ENCODE results near the gene NPTX2. TPM values are rescaled to one million over a fixed set of nuclear protein-coding genes. Genes with fewer than 3 reads are reported as not detected.

NPTX2 gene
- total RNA-seq, 1 donor from 2014 or later: 5.1 TPM

DNA sequence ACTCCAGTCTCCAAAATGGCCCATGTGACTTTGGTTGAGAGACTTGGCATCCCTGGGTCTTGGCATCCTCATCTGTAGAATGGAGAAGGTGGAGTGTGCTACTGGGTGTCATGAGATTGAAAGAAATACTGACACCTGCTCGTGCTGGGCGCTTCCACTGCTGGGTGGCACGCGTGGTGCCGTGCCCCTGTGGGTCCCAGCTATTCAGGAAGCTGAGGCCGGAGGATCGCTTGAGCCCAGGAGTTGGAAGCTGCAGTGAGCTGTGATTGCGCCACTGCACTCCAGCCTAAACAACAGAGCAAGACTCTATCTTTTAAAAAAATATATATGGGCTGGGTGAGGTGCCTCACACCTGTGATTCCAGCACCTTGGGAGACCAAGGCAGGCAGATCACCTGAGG, 53.1 kb downstream of the NPTX2 start:
- no peak overlapping the region for H3K4me3 Mint-ChIP-seq (ENCODE audit: unreplicated experiment)
- H3K27me3 Mint-ChIP-seq (ENCODE audit: unreplicated experiment): no peaks in the 10 kb centered on the region
- TF ChIP-seq, protein P1, sequence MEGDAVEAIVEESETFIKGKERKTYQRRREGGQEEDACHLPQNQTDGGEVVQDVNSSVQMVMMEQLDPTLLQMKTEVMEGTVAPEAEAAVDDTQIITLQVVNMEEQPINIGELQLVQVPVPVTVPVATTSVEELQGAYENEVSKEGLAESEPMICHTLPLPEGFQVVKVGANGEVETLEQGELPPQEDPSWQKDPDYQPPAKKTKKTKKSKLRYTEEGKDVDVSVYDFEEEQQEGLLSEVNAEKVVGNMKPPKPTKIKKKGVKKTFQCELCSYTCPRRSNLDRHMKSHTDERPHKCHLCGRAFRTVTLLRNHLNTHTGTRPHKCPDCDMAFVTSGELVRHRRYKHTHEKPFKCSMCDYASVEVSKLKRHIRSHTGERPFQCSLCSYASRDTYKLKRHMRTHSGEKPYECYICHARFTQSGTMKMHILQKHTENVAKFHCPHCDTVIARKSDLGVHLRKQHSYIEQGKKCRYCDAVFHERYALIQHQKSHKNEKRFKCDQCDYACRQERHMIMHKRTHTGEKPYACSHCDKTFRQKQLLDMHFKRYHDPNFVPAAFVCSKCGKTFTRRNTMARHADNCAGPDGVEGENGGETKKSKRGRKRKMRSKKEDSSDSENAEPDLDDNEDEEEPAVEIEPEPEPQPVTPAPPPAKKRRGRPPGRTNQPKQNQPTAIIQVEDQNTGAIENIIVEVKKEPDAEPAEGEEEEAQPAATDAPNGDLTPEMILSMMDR (IDR thresholded peaks at IDR 0.05): no peak
- H3K9me3 Mint-ChIP-seq (ENCODE audit: unreplicated experiment): no peaks in the 10 kb centered on the region
- no peaks in the 10 kb centered on the region for H3K4me1 Mint-ChIP-seq (ENCODE audit: unreplicated experiment)
- H3K27ac Mint-ChIP-seq (ENCODE audit: unreplicated experiment): no peak overlapping the region
- DNase-seq (ENCODE audit: extremely low spot score, unreplicated experiment): no peak
- no peaks in the 10 kb centered on the region for H3K36me3 Mint-ChIP-seq (ENCODE audit: unreplicated experiment)

DNA sequence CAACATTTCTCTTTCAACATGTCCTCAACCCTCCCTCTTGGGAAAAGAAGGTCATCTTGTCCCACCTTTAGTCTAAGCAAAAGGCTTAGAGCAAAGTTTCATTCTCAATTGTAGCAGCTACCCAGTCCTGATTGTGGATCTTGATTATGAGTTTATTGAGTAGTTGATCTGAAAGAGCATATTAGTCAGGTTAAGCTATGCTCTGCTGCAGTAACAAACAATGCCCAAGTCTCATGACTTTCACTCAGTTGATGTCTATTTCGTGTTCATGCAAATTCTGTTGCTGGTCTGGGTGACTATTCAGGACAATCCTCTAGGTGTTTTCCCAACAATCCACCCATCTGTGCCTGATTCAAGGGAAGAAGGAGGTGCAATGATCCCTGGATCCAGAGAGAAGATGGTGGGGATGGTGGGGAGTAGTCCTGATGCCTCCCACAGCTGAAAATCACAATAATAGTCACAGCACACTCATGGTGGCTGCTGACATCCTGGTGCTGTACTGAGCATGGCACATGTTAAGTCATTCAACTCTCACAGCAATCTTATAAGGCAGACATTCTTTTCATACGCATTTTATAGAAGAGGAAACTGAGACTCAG, 54.7 kb downstream of the NPTX2 start:
- no peak overlapping the region for H3K4me3 Mint-ChIP-seq (ENCODE audit: unreplicated experiment)
- no peaks in the 10 kb centered on the region for H3K27me3 Mint-ChIP-seq (ENCODE audit: unreplicated experiment)
- no peak for DNase-seq (ENCODE audit: extremely low spot score, unreplicated experiment)
- no peaks in the 10 kb centered on the region for H3K4me1 Mint-ChIP-seq (ENCODE audit: unreplicated experiment)
- H3K9me3 Mint-ChIP-seq (ENCODE audit: unreplicated experiment): no peaks in the 10 kb centered on the region
- H3K36me3 Mint-ChIP-seq (ENCODE audit: unreplicated experiment): no peaks in the 10 kb centered on the region
- no peak overlapping the region for H3K27ac Mint-ChIP-seq (ENCODE audit: unreplicated experiment)
- TF ChIP-seq, protein P1 (IDR thresholded peaks at IDR 0.05): no peak

DNA sequence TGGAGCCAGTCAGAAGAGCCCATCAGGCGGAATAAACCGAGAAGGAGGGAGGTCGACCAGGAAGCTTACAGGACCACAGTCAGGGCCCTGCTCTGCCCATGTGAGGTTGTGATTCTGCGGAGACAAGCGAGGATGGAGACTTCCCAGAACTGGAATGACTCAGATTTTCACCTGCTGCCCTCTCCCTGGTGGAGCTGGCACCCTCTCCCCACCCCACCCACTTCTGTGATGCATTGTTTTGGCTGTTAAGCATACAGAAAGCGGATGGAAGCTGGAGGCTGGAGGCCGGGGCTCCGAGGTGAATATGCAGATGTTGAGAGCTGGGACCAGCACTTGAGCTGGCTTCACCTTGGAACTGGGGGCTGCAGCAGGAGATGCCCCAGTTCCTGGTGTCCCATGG, 57.4 kb downstream of the NPTX2 start:
- no peak overlapping the region for H3K4me3 Mint-ChIP-seq (ENCODE audit: unreplicated experiment)
- no peaks in the 10 kb centered on the region for H3K4me1 Mint-ChIP-seq (ENCODE audit: unreplicated experiment)
- TF ChIP-seq, protein P1 (IDR thresholded peaks at IDR 0.05): no peak
- H3K36me3 Mint-ChIP-seq (ENCODE audit: unreplicated experiment): no peaks in the 10 kb centered on the region
- H3K9me3 Mint-ChIP-seq (ENCODE audit: unreplicated experiment): peaks cover 6% of the 10 kb centered on the region
- H3K27ac Mint-ChIP-seq (ENCODE audit: unreplicated experiment): no peak overlapping the region
- no peak for DNase-seq (ENCODE audit: extremely low spot score, unreplicated experiment)
- no peaks in the 10 kb centered on the region for H3K27me3 Mint-ChIP-seq (ENCODE audit: unreplicated experiment)

DNA sequence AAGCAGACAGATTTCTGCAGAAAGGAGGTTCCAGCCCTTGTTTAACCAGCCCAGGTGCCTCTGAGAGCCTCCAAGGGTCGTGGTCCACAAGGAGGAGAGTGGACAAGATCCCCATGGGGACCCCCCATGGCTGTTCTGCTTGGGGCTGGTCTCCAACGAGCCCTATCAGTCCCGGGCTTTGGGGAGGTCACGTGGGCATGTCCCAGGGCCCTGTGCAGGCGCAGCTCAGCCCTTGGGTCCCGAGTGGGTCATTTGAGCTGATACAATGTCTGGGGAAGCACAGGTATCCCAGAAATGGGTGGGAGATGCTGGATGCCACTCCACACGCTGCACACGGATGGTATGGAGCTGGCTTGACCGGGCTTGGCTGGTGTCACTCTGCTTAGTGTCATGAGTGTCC, 57.8 kb downstream of the NPTX2 start:
- TF ChIP-seq, protein P1 (IDR thresholded peaks at IDR 0.05): no peak
- Mint-ChIP-seq H3K9me3 (ENCODE audit: unreplicated experiment) (peaks cover 9% of the 10 kb centered on the region), H3K27me3 (ENCODE audit: unreplicated experiment) (no peaks in the 10 kb centered on the region)

DNA sequence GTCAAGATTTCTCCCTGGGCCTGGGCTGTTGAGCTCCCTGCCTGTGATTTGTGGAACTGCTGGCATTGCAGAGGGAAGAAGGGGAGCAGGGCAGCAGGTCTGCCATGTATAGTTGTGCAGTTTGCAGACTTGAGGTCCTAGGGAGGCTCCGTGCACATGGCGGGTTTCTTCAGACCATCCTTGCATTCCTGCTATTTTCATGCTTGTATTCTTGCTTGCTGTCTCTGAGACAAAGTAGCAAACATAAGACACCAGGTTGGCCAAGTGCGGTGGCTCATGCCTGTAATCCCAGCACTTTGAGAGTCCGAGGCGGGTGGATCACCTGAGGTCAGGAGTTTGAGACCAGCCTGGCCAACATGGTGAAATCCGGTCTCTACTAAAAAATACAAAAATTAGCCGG, 61.1 kb downstream of the NPTX2 start:
- Mint-ChIP-seq H3K27ac (ENCODE audit: unreplicated experiment) (no peak overlapping the region), H3K4me3 (ENCODE audit: unreplicated experiment) (no peak overlapping the region), H3K4me1 (ENCODE audit: unreplicated experiment) (no peaks in the 10 kb centered on the region), H3K9me3 (ENCODE audit: unreplicated experiment) (peaks cover 10% of the 10 kb centered on the region), H3K27me3 (ENCODE audit: unreplicated experiment) (no peaks in the 10 kb centered on the region), H3K36me3 (ENCODE audit: unreplicated experiment) (no peaks in the 10 kb centered on the region)
- DNase-seq (ENCODE audit: extremely low spot score, unreplicated experiment): no peak
- TF ChIP-seq, protein P1 (IDR thresholded peaks at IDR 0.05): no peak

More for the DNA sequence above, 57.8 kb downstream of the NPTX2 start:
- Mint-ChIP-seq H3K4me1 (ENCODE audit: unreplicated experiment) (no peaks in the 10 kb centered on the region), H3K4me3 (ENCODE audit: unreplicated experiment) (no peak overlapping the region), H3K27ac (ENCODE audit: unreplicated experiment) (no peak overlapping the region), H3K36me3 (ENCODE audit: unreplicated experiment) (no peaks in the 10 kb centered on the region)
- DNase-seq (ENCODE audit: extremely low spot score, unreplicated experiment): no peak

Other genes starting within 250 kb of the NPTX2 start
- 8.6 and 10.9 TPM in 2 replicates for gene BAIAP2L1, start 216.2 kb upstream of the NPTX2 start, total RNA-seq

Measured in osteocyte (in vitro differentiated cells).